KG1 (cell line): ENCODE measurements around the gene NR1H4.
"Not testable (repeated sequence)": the region's sequence is repeated elsewhere in the genome, so short reads cannot be mapped to it uniquely, and the experiment has no call there.

ENCODE experiments used
- DNase-seq: peaks from one replicate; lab custom pipeline; 2025; lab: John Stamatoyannopoulos, UW

Gene NR1H4

GRCh38 chr12:100567945-100568344 is 94.3 kb downstream of the NR1H4 start:
- no peak for DNase-seq

DNA sequence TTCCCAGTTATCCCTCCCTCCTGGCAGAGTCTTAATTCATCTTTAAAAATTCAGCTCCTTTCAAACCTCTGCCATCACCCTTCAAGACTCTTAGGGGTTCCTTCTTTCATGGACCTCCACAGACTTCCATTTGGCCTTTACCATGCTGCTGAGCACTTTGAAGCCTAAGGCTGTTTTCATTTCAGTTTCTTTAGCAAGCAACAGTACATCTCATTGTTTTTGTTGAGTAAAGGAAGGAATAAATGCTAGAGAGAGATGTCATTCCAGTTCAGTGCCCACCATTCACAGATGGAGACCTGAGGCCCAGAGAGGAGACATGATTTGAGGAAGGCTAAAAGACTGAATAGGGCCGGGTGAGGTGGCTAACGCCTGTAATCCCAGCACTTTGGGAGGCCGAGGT is 98.5 kb downstream of the NR1H4 start:
- DNase-seq = no peak

GRCh38 chr12:100573292-100574186 is 99.9 kb downstream of the NR1H4 start, which contains the start of gene GAS2L3:
Gene GAS2L3, plus strand, starts transcription at chr12:100573684. Its CDS starts 21,221 bp downstream, at chr12:100594905.
- peak; percentile 42 for DNase-seq

DNA sequence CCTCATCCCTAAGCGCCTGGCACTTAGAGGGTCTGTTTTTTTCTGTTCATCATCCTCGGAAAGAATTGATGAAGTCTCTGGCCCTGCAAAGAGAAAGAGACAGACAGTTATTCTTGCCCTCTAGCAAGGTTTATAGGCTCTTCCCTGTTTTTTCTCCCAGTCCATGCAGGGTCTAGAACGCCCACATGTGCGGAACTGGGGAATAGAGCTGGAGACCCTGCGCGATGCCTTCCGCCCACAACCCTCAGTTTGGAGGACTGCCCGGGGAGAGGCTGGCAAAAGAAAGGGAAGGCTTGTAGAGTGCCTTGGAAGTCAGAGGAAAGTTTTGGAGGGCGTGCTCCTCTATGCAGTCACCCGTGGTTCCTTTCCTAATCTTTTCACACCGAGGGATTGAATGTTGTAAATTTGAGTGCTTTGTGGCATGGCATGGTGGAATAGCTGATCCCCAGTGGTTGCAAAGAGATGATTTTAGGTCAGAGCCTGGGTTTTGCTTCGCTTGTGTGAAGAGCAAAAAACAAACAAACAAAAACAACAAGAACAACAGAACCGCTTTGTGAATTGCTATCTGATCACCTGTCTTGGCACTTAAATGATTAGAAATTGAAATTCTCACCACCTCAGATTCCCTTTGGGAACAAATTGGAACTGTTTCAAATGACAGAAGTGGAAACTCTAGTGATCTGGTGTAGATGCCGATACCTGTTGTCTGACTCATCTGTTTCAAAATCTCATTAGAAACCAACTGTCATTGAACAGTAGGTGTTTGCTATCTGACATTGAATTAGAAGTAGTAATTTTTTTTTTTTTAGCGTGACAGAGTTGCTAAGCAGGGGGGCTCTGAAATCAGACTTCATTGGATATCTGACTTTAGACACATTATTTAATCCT is 100.8 kb downstream of the NR1H4 start:
- no peak for DNase-seq

DNA sequence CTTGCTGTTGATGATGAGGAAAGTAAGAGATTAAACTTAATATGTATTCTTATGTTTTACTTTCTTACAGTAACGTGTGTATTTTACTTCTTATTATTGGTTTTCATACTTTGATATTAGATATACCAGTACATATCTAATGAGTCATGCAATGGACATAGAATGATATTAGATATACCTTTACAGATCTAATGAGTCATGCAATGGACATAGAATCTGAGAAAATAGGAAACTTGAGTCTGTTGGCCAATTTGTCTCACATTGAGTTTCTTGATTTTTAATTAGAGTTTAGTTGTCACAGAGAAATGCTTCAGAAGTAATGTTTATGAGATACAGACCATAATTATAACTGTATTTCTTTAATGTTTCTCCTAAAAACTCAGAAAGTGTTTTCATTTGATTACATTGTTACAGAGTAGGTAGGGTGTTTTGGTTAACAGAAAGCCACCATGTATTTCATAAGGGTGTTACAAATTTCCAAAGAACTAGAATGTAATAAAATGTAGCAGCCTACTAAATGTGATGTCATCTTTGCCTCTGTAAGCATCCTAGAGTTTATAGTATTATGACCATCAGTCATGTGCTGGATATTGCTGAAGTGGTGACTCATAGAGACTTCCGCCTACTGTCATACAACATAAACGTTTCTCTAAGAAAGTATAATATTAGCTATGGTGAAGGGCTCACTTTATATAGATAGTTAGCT is 102.8 kb downstream of the NR1H4 start:
- DNase-seq = no peak

GRCh38 chr12:100578923-100579322 is 105.3 kb downstream of the NR1H4 start:
- no peak for DNase-seq

DNA sequence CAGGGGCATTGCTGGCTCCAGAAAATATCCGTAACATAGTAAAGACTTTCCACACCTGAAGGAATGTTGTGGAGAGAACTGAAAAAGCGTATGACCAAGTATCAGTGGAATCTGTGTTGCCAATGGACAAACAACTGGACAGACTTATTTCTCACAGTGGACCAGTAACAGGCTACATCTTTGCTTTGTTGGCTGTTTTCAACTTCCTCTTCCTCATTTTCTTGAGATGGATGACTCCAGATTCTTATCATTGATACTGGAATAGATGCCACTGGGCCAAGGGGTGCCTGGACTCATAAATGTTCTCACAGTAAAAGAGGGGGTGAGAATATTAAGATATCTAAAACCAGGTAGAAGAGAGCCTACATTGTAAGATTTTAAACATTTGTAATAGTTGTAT is 106.2 kb downstream of the NR1H4 start:
- no peak for DNase-seq

GRCh38 chr12:100584256-100584655 is 110.6 kb downstream of the NR1H4 start:
- no peak for DNase-seq

GRCh38 chr12:100591979-100592378 is 118.3 kb downstream of the NR1H4 start:
- no peak for DNase-seq

- DNase-seq = no peak
Observed at GRCh38 chr12:100593490-100593889, 119.8 kb downstream of the NR1H4 start.

DNA sequence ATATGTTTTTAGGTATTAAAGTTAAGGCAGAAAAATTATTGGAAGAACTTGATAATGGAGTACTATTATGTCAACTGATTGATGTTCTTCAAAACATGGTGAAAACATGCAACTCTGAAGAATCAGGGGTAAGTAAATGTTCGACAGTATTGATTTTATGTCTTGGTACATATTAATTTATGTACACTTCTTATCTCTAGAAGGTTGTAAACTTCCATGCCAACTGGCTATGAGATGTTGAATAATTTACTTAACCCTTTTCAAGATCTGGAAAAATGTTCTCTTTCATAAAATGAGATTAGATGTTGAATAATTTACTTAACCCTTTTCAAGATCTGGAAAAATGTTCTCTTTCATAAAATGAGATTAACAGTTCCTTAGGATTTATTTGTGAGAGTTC is 128.0 kb downstream of the NR1H4 start:
- DNase-seq = no peak

DNA sequence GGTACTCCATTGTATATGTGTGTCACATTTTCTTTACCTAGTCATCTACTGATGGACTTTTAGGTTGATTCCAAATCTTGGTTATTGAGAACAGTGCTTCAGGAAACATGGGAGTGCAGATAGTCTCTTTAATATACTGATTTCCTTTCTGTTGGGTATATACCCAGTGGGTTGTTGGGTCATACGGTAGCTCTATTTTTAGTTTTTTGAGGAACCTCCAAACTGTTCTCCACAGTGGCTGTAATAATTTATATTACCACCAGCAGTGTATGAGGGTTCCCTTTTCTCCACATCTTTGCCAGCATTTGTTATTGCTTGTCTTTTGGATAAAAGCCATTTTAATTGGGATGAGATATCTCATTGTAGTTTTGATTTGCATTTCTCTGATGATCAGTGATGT is 129.3 kb downstream of the NR1H4 start:
- not testable (repeated sequence) for DNase-seq

GRCh38 chr12:100608776-100609175 is 135.1 kb downstream of the NR1H4 start:
- DNase-seq = no peak

- DNase-seq = no peak
Observed at GRCh38 chr12:100610666-100611430, 137.2 kb downstream of the NR1H4 start.

- no peak for DNase-seq
Observed at GRCh38 chr12:100612606-100613005, 138.9 kb downstream of the NR1H4 start.
